Stomach (tissue), 9 donors: ENCODE data around the gene NR6A1. TPM values are rescaled to one million over a fixed set of nuclear protein-coding genes. Genes with fewer than 3 reads are reported as not detected.
A peak's percentile ranks its signal among the peaks of the same experiment; 100 is the strongest.

Experiments
- DNase-seq, 2 donors: peaks; one replicate each; pipeline versions ENCODE4 v3.0.0 to v3.0.0-alpha.2; 2013 to 2019
- H3K27ac ChIP-seq, 5 donors: fragments of 200-600 bp in 4 of 5; sonication (generic) in 4 of 5; one replicate each; pipeline ENCODE4 v1.5.1; 2013 to 2019; ENCODE audit warnings: mild to moderate bottlenecking in 1 of 5, moderate library complexity in 1 of 5
- H3K27me3 ChIP-seq, 3 donors: fragments of 200-600 bp; sonication (generic); one replicate each; pipeline ENCODE4 v1.5.1; 2017 to 2019; ENCODE audit warnings: mixed run types in 1 of 3
- H3K36me3 ChIP-seq, 4 donors: fragments of 200-600 bp; sonication (generic); 1 replicate in 3 of 4; 2 replicates in 1 of 4; pipeline ENCODE4 v1.5.1; 2016 to 2019
- H3K4me1 ChIP-seq, 4 donors: fragments of 200-600 bp; sonication (generic); one replicate each; pipeline ENCODE4 v1.5.1; 2016 to 2019
- H3K4me3 ChIP-seq, 4 donors: fragments of 200-600 bp; sonication (generic) in 3 of 4; one replicate each; pipeline ENCODE4 v1.5.1; 2016 to 2019; ENCODE audit warnings: mild to moderate bottlenecking in 1 of 4
- H3K9me3 ChIP-seq, 4 donors: fragments of 200-600 bp; sonication (generic); one replicate each; pipeline ENCODE4 v1.5.1; 2016 to 2019
- EP300 ChIP-seq: sonication (generic); formaldehyde crosslinking; IDR thresholded peaks from one replicate; pipeline ENCODE4 v1.6.1; 2017; ENCODE audit warnings: antibody characterized with exemption
- POLR2A ChIP-seq, 4 donors: fragments of 450-650 bp; IDR thresholded peaks; one replicate each; pipeline ENCODE4 v1.6.1; 2016; ENCODE audit warnings: antibody characterized with exemption in 4 of 4, control low read depth in 2 of 4, mild to moderate bottlenecking in 1 of 4, moderate library complexity in 1 of 4
- POLR2AphosphoS5 ChIP-seq, 3 donors: sonication (generic); formaldehyde crosslinking; IDR thresholded peaks; one replicate each; pipeline ENCODE4 v1.6.1; 2016; ENCODE audit warnings: antibody characterized with exemption in 3 of 3
- WGBS, 5 donors: extraction: QIAGEN DNeasy Blood & Tissue Kit in 3 of 5; methylation state at CpG; one replicate each; pipeline versions ENCODE4 v1.1.5 to v1.1.7; 2013 to 2018; 5-methylcytosine and 5-hydroxymethylcytosine counted together
- intact Hi-C: fragments of 100-400 bp; cut with DNase I; formaldehyde crosslinking; loops from one replicate; pipeline ENCODE4 v1.15.1; 2023; ENCODE audit warnings: low total_unique reads
- polyA plus RNA-seq, 3 donors: library from polyadenylated mRNA; stranded (reverse); fragments of 200-250 nt; gene quantifications; one replicate each; pipeline ENCODE4 v1.2.3, GENCODE V29; 2013
- total RNA-seq, 5 donors: library from RNA; depleted of rRNA; stranded (reverse); fragments of >200 nt; gene quantifications; one replicate each; pipeline versions ENCODE4 v1.1.0 to v1.2.3, GENCODE V29; 2014 to 2016
- TF ChIP-seq, protein P1 (sequence below), 7 experiments: fragments of 450-650 bp in 4 of 7; fragments of 200-600 bp in 3 of 7; sonication (generic) in 3 of 7; IDR thresholded peaks; one replicate each; pipeline ENCODE4 v1.5.1; 2016 to 2019; ENCODE audit warnings: antibody characterized with exemption in 7 of 7, control low read depth in 2 of 7, mild to moderate bottlenecking in 1 of 7
- donor health status: healthy with polysubstance abuse.
- donor health status: Bipolar disorder and iron deficiency.
- donor health status: healthy.

NR6A1 gene
- total and polyA plus RNA-seq, 8 donors = 0.15 to 3.2 (median 1.5) TPM; not detected in 1

DNA sequence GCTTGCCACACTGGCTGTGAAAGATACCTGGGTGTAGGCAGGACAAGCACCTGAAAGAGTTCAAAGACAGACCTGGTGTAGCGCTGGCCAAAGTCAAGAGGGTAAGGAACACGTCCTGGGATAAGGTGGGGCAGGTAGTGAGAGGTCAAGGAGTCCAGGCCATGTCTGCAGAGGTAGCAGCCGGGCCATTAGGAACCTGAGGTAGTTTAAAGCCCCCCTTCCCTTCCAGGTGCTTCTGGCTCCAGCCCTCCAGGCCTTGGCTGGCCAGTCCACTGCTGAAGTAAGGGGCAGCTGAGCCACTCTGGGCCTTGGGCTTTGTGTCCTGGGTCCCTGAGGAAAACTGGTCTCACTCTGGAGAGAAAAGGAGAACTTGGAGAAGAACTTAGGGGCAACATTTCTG is 250.0 kb downstream of the NR6A1 start:
- 80 to 88% (median 81%) methylated on average over 3 of the region's 3 CpGs for WGBS, 5 donors
- Histone ChIP-seq H3K27me3 (peaks cover 0 to 20% (median 0%) of the 10 kb centered on the region in 3 donors), H3K36me3 (no peaks in the 10 kb centered on the region), H3K9me3 (no peaks in the 10 kb centered on the region), H3K4me1 (no peaks in the 10 kb centered on the region), H3K4me3 (no peak overlapping the region), H3K27ac (no peak overlapping the region)
- intact Hi-C loops = no loop called here
- no peak for DNase-seq
- TF ChIP-seq POLR2AphosphoS5 (IDR thresholded peaks at IDR 0.05) (no peak), EP300 (no peak), POLR2A (IDR thresholded peaks at IDR 0.05) (no peak)
- TF ChIP-seq, protein P1, sequence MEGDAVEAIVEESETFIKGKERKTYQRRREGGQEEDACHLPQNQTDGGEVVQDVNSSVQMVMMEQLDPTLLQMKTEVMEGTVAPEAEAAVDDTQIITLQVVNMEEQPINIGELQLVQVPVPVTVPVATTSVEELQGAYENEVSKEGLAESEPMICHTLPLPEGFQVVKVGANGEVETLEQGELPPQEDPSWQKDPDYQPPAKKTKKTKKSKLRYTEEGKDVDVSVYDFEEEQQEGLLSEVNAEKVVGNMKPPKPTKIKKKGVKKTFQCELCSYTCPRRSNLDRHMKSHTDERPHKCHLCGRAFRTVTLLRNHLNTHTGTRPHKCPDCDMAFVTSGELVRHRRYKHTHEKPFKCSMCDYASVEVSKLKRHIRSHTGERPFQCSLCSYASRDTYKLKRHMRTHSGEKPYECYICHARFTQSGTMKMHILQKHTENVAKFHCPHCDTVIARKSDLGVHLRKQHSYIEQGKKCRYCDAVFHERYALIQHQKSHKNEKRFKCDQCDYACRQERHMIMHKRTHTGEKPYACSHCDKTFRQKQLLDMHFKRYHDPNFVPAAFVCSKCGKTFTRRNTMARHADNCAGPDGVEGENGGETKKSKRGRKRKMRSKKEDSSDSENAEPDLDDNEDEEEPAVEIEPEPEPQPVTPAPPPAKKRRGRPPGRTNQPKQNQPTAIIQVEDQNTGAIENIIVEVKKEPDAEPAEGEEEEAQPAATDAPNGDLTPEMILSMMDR (IDR thresholded peaks at IDR 0.05) = no peak

GRCh38 chr9:124520206-124520596 is 250.9 kb downstream of the NR6A1 start:
- Histone ChIP-seq H3K9me3 (no peaks in the 10 kb centered on the region), H3K4me1 (no peaks in the 10 kb centered on the region), H3K36me3 (no peaks in the 10 kb centered on the region), H3K4me3 (no peak overlapping the region), H3K27ac (no peak overlapping the region), H3K27me3 (peaks cover 0 to 20% (median 0%) of the 10 kb centered on the region in 3 donors)
- peak in 1 of 2 donors; percentile 77 for DNase-seq
- WGBS, 5 donors = 27 to 59% (median 45%) methylated on average over 7 of the region's 7 CpGs
- TF ChIP-seq POLR2AphosphoS5 (IDR thresholded peaks at IDR 0.05) (no peak), EP300 (no peak), POLR2A (IDR thresholded peaks at IDR 0.05) (no peak)
- TF ChIP-seq, protein P1 (IDR thresholded peaks at IDR 0.05) = no peak
- intact Hi-C loops = no loop called here

GRCh38 chr9:124518116-124518515 is 253.0 kb downstream of the NR6A1 start:
- no peaks in the 10 kb centered on the region for H3K9me3 ChIP-seq
- TF ChIP-seq, protein P1 (IDR thresholded peaks at IDR 0.05) = no peak
- TF ChIP-seq POLR2A (IDR thresholded peaks at IDR 0.05) (no peak), EP300 (no peak), POLR2AphosphoS5 (IDR thresholded peaks at IDR 0.05) (no peak)
- peaks cover 0 to 25% (median 3%) of the 10 kb centered on the region in 3 donors for H3K27me3 ChIP-seq
- H3K27ac ChIP-seq = no peak overlapping the region
- no peaks in the 10 kb centered on the region for H3K36me3 ChIP-seq
- DNase-seq = no peak
- intact Hi-C loops = no loop called here
- no peak overlapping the region for H3K4me3 ChIP-seq
- 91 to 96% (median 95%) methylated on average over 7 of the region's 7 CpGs for WGBS, 5 donors
- H3K4me1 ChIP-seq = no peaks in the 10 kb centered on the region

DNA sequence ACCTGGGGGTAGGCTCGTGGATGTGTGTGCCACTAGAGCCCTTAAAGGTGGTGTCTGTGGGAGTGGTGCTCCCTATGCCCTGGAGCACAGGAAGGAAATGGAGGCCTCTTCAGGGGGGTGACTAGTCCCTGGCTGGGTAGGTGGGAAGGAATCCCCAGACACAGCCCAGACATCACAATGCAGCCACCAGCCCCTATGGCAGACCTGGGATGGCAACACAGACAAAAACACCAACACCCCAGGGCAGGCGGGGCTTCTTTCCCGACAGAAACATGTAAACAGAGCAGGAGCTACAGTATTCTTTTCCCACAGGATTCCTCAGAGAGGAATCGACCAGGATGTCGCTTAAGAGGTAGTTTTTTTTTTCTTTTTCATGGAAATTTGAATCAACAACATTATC is 253.5 kb downstream of the NR6A1 start:
- intact Hi-C loops = no loop called here
- TF ChIP-seq POLR2A (IDR thresholded peaks at IDR 0.05) (no peak), EP300 (no peak), POLR2AphosphoS5 (IDR thresholded peaks at IDR 0.05) (no peak)
- TF ChIP-seq, protein P1 (IDR thresholded peaks at IDR 0.05) = no peak
- Histone ChIP-seq H3K27me3 (peaks cover 0 to 28% (median 3%) of the 10 kb centered on the region in 3 donors), H3K36me3 (no peaks in the 10 kb centered on the region), H3K4me1 (peaks cover 0 to under 1% (median 0%) of the 10 kb centered on the region in 4 donors), H3K9me3 (no peaks in the 10 kb centered on the region), H3K27ac (no peak overlapping the region), H3K4me3 (no peak overlapping the region)
- no peak for DNase-seq
- 69 to 82% (median 73%) methylated on average over 4 to 5 of the region's 5 CpGs for WGBS, 5 donors
